Fibroblast of lung (primary cell): ENCODE data around the gene FBN3. TPM values are rescaled to one million over a fixed set of nuclear protein-coding genes. Genes with fewer than 3 reads are reported as not detected.

Experiments
- DNase-seq, 2 donors: peaks; one replicate each; pipeline versions ENCODE4 v3.0.0 to v3.0.0-alpha.2; 2010; ENCODE audit warnings: low read depth in 2 of 2
- H2AFZ ChIP-seq: 2 replicates; pipeline ENCODE4 v1.5.1; 2012; ENCODE audit warnings: low read length, control low read depth, inconsistent platforms
- H3K27ac ChIP-seq: 2 replicates; pipeline ENCODE4 v1.5.1; 2011; ENCODE audit warnings: low read length, control low read depth; ENCODE audit not compliant: insufficient read depth
- H3K27me3 ChIP-seq: 2 replicates; pipeline ENCODE4 v1.5.1; 2011; ENCODE audit warnings: mild to moderate bottlenecking, low read length; ENCODE audit not compliant: control insufficient read depth, insufficient read depth
- H3K36me3 ChIP-seq: 2 replicates; pipeline ENCODE4 v1.5.1; 2011; ENCODE audit warnings: low read length; ENCODE audit not compliant: control insufficient read depth, insufficient read depth
- H3K4me1 ChIP-seq: 2 replicates; pipeline ENCODE4 v1.5.1; 2011; ENCODE audit warnings: low read length; ENCODE audit not compliant: control insufficient read depth, insufficient read depth; ENCODE audit errors: extremely low read depth
- H3K4me2 ChIP-seq: 2 replicates; pipeline ENCODE4 v1.5.1; 2011; ENCODE audit warnings: low read length, control low read depth; ENCODE audit not compliant: insufficient read depth; ENCODE audit errors: extremely low read depth
- H3K4me3 ChIP-seq, 4 experiments: fragments of 200-600 bp in 1 of 4; sonication (generic) in 1 of 4; replicated peaks in 1 of 4; 2 replicates each; pipeline ENCODE4 v1.5.1; 2011 to 2016; ENCODE audit warnings: low read length in 4 of 4, low read depth in 3 of 4, mild to moderate bottlenecking in 3 of 4, control low read depth in 2 of 4, inconsistent platforms in 1 of 4, mixed read lengths in 1 of 4; ENCODE audit not compliant: insufficient read depth in 1 of 4; ENCODE audit errors: control extremely low read depth in 1 of 4
- H3K79me2 ChIP-seq: 2 replicates; pipeline ENCODE4 v1.5.1; 2012; ENCODE audit warnings: mild to moderate bottlenecking, low read length, inconsistent platforms; ENCODE audit not compliant: control insufficient read depth, insufficient read depth
- H3K9ac ChIP-seq: 2 replicates; pipeline ENCODE4 v1.5.1; 2011; ENCODE audit warnings: mild to moderate bottlenecking, low read length, control low read depth; ENCODE audit not compliant: insufficient read depth
- H3K9me3 ChIP-seq: 2 replicates; pipeline ENCODE4 v1.5.1; 2012; ENCODE audit warnings: low read depth, low read length; ENCODE audit not compliant: control insufficient read depth, insufficient read depth
- H4K20me1 ChIP-seq: 2 replicates; pipeline ENCODE4 v1.5.1; 2011; ENCODE audit warnings: low read length; ENCODE audit not compliant: control insufficient read depth, insufficient read depth; ENCODE audit errors: extremely low read depth
- EZH2 ChIP-seq: IDR thresholded peaks from 2 replicates; pipeline ENCODE4 v1.5.1; 2012; ENCODE audit warnings: low read length, control low read depth, mild to moderate bottlenecking; ENCODE audit errors: missing control alignments
- polyA minus RNA-seq: library from RNA; depleted of rRNA, polyadenylated mRNA; stranded (reverse); fragments of >200 nt; gene quantifications from 2 replicates; pipeline ENCODE4 v1.2.3, GENCODE V29; 2011; ENCODE audit warnings: low replicate concordance
- polyA plus RNA-seq, 2 donors: library from polyadenylated mRNA; depleted of rRNA in 1 of 2; stranded (reverse) in 1 of 2; unstranded in 1 of 2; fragments of >200 nt; gene quantifications; 2 replicates each; pipeline ENCODE4 v1.2.1, GENCODE V29; 2011 to 2012; ENCODE audit warnings: missing spikeins in 1 of 2
- total RNA-seq: library from RNA; depleted of rRNA; stranded (reverse); fragments of >200 nt; gene quantifications from 2 replicates; pipeline ENCODE4 v1.2.1, GENCODE V29; 2014
- TF ChIP-seq, protein P1 (sequence below), 2 donors: IDR thresholded peaks in 1 of 2; conservative IDR thresholded peaks in 1 of 2; 1 replicate in 1 of 2; 2 replicates in 1 of 2; pipeline ENCODE4 v1.5.1; 2011 to 2012; ENCODE audit warnings: low read length in 2 of 2, control low read depth in 1 of 2, inconsistent platforms in 1 of 2, low read depth in 1 of 2, mild to moderate bottlenecking in 1 of 2

The FBN3 gene
- total RNA-seq: under 0.01 TPM in 1 of 2 replicates, not detected in the other
- not detected in 2 replicates for polyA plus RNA-seq
- polyA plus RNA-seq (2012): not detected in 2 replicates
- not detected in 2 replicates for polyA minus RNA-seq

DNA sequence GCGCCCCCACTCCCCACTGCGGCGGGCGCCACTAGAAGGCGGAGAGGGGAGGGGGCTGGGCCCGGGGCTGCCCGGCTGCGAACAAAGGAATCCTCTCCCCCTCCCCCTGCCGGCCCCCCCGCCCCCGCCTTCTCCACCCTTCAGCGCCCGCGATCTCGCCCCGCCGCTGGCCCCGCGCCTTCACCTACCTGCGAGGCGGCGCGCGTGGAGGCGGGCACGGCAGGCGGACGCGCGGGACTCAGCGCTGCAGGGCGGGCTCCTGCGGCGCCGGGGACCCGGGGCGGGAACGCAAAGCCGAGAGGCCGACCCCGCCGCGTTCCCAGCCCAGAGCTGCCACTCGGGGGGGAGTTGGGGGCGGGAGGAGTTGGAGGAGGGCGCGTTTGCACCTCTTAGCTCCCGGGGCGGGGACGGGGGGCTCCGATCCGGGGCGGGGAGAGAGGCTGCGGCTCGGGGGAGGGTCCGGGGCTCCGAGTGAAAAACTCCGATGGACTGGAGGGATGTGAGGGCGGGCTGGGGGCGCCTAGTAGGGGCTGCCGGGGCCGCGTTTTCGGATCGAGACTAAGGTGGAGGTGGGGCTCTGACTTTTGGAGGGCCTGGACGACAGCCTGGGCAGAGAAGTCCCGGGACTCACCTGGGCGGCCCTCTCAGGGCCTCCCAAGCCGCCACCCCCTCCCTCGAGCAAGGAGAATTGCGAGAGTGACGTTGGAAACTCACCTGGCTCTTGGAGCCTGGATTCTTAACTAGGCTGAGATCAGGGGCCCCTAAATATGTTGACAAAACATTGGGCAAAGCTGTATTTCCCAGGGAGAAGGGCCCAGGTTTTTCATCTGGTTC, at the start of gene FBN3:
Gene FBN3, minus strand, starts transcription at position 332 of the 834 bp plus-strand sequence. CDS start 2,112 bp downstream, outside the sequence.
- Histone ChIP-seq H3K9ac (no peak within 1 kb of the TSS), H3K36me3 (no peaks in the 10 kb centered on the region), H3K27ac (no peak within 1 kb of the TSS), H3K79me2 (no peaks in the 10 kb centered on the region), H3K9me3 (no peaks in the 10 kb centered on the region), H3K4me3 (no peak within 1 kb of the TSS), H3K4me1 (no peaks in the 10 kb centered on the region), H3K4me2 (no peak within 1 kb of the TSS), H4K20me1 (no peaks in the 10 kb centered on the region), H2AFZ (no peak within 1 kb of the TSS), H3K27me3 (peaks cover 11% of the 10 kb centered on the region)
- DNase-seq: no peak
- TF ChIP-seq, protein P1, sequence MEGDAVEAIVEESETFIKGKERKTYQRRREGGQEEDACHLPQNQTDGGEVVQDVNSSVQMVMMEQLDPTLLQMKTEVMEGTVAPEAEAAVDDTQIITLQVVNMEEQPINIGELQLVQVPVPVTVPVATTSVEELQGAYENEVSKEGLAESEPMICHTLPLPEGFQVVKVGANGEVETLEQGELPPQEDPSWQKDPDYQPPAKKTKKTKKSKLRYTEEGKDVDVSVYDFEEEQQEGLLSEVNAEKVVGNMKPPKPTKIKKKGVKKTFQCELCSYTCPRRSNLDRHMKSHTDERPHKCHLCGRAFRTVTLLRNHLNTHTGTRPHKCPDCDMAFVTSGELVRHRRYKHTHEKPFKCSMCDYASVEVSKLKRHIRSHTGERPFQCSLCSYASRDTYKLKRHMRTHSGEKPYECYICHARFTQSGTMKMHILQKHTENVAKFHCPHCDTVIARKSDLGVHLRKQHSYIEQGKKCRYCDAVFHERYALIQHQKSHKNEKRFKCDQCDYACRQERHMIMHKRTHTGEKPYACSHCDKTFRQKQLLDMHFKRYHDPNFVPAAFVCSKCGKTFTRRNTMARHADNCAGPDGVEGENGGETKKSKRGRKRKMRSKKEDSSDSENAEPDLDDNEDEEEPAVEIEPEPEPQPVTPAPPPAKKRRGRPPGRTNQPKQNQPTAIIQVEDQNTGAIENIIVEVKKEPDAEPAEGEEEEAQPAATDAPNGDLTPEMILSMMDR (conservative IDR thresholded peaks at IDR 0.05 in 1 of 2, IDR thresholded peaks at IDR 0.05 in 1 of 2; ENCODE audit: low read depth in 1 of 2, low read length in 2 of 2): no peak
- peak; percentile 56 for TF ChIP-seq EZH2

DNA sequence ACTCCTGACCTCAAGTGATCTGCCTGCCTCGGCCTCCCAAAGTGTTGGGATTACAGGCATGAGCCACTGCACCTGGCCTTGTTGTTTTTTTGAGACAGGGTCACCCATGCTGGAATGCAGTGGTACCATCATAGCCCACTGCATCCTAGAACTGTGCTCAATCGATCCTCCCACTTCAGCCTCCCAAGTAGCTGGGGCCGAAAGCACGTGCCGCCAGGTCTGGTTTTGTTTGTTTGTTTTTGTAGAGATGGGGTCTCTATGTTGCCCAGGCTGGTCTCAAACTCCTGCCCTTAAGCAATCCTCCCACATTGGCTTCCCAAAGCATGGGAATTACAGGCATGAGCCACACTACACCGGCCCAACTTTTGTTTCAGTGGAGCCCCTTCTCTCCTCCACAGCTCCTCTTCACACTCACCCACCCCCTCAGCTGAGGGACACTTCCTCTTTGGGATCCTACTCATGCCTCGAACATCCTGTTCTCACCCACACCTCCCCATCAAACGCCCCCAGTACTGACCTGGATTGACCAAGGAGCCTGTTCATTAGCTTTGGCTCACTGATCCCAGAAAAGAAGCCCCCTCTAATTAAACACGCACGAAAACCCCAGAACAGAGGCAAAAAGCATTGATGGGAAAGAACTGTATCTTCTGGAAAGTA, 47.0 kb upstream of the FBN3 start:
- no peak overlapping the region for H2AFZ ChIP-seq
- no peaks in the 10 kb centered on the region for H3K9me3 ChIP-seq
- no peak overlapping the region for H3K9ac ChIP-seq
- no peak for TF ChIP-seq EZH2
- TF ChIP-seq, protein P1 (conservative IDR thresholded peaks at IDR 0.05 in 1 of 2, IDR thresholded peaks at IDR 0.05 in 1 of 2; ENCODE audit: low read depth in 1 of 2, low read length in 2 of 2): no peak
- no peak for DNase-seq
- H3K27me3 ChIP-seq: no peaks in the 10 kb centered on the region
- no peak overlapping the region for H3K4me3 ChIP-seq
- no peaks in the 10 kb centered on the region for H3K79me2 ChIP-seq
- H3K4me2 ChIP-seq: no peak overlapping the region
- no peak overlapping the region for H3K27ac ChIP-seq
- H4K20me1 ChIP-seq: no peaks in the 10 kb centered on the region
- H3K36me3 ChIP-seq: no peaks in the 10 kb centered on the region
- H3K4me1 ChIP-seq: no peaks in the 10 kb centered on the region

GRCh38 chr19:8194528-8195267, 45.3 kb upstream of the FBN3 start:
- H3K36me3 ChIP-seq: no peaks in the 10 kb centered on the region
- H4K20me1 ChIP-seq: no peaks in the 10 kb centered on the region
- DNase-seq: no peak
- no peaks in the 10 kb centered on the region for H3K4me1 ChIP-seq
- H3K27me3 ChIP-seq: no peaks in the 10 kb centered on the region
- H3K27ac ChIP-seq: no peak overlapping the region
- TF ChIP-seq, protein P1 (conservative IDR thresholded peaks at IDR 0.05 in 1 of 2, IDR thresholded peaks at IDR 0.05 in 1 of 2; ENCODE audit: low read depth in 1 of 2, low read length in 2 of 2): no peak
- no peak for TF ChIP-seq EZH2
- H3K79me2 ChIP-seq: no peaks in the 10 kb centered on the region
- no peak overlapping the region for H3K4me2 ChIP-seq
- no peaks in the 10 kb centered on the region for H3K9me3 ChIP-seq
- no peak overlapping the region for H2AFZ ChIP-seq
- no peak overlapping the region for H3K9ac ChIP-seq
- H3K4me3 ChIP-seq: no peak overlapping the region
